Astrocyte (in vitro differentiated cells and primary cell): Measurements from ENCODE around the gene BICDL1.

Experiments used
- CTCF ChIP-seq: IDR thresholded peaks from 2 replicates; pipeline ENCODE4 v1.5.1; 2011; ENCODE audit warnings: low read depth, mild to moderate bottlenecking, inconsistent platforms, low read length, moderate library complexity; ENCODE audit not compliant: insufficient read depth
- EZH2 ChIP-seq: IDR thresholded peaks from 2 replicates; pipeline ENCODE4 v1.6.1; 2012; ENCODE audit warnings: mild to moderate bottlenecking, low read length, inconsistent platforms; ENCODE audit not compliant: insufficient read depth

- TF ChIP-seq CTCF (no peak), EZH2 (peak; percentile 69)
Observed at GRCh38 chr12:119989731-119990381, 820 bp downstream of the BICDL1 start.
